Suppressor macrophage treated with lipopolysaccharide for 4 hours (primary cell): ENCODE data around the gene BCAP29.
"Not testable (repeated sequence)": the region's sequence is repeated elsewhere in the genome, so short reads cannot be mapped to it uniquely, and the experiment has no call there.

Experiments used
- DNase-seq: peaks from one replicate; pipeline ENCODE4 v3.0.0-alpha.2; 2020

Gene BCAP29

GRCh38 chr7:107579885-107580715 is at the start of gene BCAP29:
Gene BCAP29 (plus strand): TSS chr7:107580246. CDS start chr7:107580773, 527 bp downstream.
- peak; percentile 86 for DNase-seq

GRCh38 chr7:107530751-107531150 is 49.3 kb upstream of the BCAP29 start:
- DNase-seq = peak; percentile 2

GRCh38 chr7:107534139-107534538 is 45.9 kb upstream of the BCAP29 start:
- DNase-seq = no peak

DNA sequence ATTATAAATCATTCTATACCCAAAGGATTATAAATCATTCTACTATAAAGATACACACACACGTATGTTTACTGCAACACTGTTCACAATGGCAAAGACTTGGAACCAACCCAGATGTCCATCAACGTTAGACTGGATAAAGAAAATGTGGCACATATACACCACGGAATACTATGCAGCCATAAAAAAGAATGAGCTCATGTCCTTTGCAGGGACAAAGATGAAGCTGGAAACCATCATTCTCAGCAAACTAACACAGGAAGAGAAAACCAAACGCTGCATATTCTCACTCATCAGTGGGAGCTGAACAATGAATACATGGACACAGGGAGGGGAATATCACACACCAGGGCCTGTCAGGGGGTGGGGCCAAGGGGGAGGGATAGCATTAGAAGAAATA is 42.8 kb upstream of the BCAP29 start:
- DNase-seq = not testable (repeated sequence)

- no peak for DNase-seq
Observed at GRCh38 chr7:107538001-107538400, 42.0 kb upstream of the BCAP29 start.

- no peak for DNase-seq
Observed at GRCh38 chr7:107543338-107543993, 36.6 kb upstream of the BCAP29 start.

DNA sequence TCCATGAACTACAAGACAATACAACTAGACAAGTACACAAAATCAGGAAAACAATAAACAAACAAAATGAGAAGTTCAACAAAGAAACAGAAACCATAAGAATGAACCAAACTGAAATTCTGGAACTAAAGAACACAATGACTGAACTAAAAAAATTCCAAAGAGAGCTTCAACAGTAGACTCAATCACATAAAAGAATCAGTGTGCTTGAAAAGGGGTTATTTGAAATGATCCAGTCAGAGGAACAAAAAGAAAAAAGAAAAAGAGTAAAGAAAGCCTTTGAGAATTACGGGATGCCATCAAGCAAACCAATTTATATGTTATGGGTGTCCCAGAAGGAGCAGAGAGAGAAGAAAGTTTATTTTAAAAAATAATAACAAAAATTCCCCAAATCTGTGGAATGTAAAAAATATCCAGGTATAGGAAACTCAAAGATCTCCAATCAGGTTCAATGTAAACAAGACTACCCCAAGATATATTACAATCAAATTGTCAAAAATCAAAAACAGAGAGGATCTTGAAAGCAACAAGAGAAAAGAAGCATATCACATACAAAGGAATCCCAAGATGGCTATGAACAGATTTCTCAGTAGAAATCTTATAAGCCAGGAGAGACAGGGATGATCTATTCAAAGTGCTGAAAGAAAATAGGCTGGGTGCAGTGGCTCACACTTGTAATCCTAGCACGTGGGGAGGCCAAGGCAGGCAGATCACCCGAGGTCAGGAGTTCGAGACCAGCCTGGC is 35.0 kb upstream of the BCAP29 start:
- no peak for DNase-seq

DNA sequence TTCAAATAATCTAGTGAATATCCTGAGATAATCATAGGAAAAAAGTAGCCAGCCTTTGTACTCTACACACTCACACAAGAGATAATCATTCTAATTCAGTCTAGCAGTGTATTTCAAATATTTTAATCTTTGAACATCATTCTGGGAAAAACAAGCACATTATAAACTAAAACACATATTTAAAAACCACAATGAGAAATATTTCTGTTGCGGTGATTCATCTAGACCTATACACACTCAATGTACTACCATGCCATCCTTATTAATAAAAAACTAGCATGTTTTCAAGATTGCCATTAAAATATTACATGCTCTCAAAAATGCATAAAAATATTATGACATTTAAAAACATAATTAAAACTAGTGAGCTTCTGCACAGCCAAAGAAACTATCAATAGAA is 28.1 kb upstream of the BCAP29 start:
- DNase-seq = no peak

DNA sequence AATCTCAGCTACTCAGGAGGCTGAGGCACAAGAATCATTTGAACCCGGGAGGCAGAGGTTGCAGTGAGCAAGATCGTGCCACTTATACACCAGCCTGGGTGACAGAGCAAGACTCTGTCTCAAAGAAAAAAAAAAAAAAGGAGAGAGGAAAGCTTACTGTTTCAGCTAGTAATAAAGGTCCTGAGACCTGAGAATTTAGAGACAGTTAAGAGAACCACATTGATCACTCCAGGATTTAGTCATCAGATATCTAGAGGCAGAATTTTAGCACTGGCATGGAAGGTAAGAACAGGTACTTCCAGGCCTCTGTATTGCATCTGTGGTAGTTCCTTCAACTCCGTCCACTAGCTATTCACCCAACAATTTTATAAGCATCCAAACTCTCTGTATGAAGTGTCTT is 24.2 kb upstream of the BCAP29 start:
- DNase-seq = no peak

DNA sequence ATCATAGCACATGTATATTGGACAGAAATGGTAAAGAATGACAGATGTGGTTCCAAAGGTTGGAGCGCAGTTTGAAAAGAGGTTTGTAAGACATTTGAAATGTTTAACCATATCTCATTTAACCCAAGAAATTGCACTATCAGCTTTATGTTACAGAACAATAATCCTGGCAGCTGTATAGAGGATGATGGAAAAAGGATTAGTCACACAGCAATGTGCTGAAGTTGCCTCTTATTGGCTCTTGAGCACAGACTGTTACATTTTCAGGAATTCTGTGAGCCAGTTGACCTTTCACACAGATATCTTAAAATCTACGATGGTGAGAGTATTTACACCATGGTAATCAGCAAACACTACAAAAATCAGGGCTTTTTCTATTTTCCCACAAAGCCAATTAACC is 20.2 kb upstream of the BCAP29 start:
- DNase-seq = peak; percentile 17

- peak; percentile 59 for DNase-seq
Observed at GRCh38 chr7:107560898-107561516, 19.0 kb upstream of the BCAP29 start.

GRCh38 chr7:107563081-107563774 is 16.8 kb upstream of the BCAP29 start:
- peak; percentile 22 for DNase-seq

DNA sequence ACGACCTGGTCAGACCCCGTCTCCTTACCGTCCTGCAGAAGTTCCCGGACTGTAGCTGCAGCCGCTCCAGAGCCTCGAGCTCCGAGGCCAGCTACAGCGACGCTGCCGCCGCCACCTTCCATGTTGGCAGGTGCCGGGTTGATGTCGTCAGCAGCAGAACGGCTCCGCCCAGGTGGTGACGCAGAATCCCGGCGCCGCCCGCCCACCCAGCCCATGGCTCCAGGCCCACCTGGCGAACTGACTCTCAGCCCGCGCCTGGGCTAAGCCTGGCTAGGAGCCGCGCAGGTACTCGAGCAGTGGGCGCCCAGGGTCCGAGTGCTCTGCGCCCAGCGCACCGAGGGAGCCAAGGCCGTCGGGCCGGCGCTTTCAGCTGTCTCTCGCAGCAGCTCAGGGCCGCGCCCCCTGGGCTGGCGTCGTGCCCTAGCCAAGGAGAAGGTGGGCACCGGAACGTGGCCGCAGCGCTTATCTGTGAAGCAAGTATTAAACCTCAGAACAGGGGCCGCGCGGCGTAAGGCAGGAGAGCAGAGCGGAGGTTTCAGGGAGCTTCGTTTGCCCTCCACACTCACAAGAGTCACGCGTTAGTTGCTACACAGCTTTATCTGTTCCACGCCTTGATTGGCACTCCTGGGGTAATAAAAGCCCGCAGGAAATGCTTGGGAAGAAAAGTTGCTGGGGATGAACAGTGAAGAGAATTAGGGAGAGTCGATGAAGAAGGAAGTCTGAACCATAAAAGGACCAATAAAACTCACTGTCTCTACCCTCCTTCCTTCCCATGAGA is 16.1 kb upstream of the BCAP29 start, which contains the start of the genes COG5 and DUS4L:
Gene COG5, minus strand, starts transcription at position 146 of the 778 bp plus-strand sequence. Its CDS starts 24 bp downstream, at position 122.
Gene DUS4L, plus strand, starts transcription at position 197 of the 778 bp plus-strand sequence. CDS start 3,100 bp downstream, outside the sequence.
- peak; percentile 81 for DNase-seq

GRCh38 chr7:107564553-107565298 is 15.3 kb upstream of the BCAP29 start:
- DNase-seq = no peak

- no peak for DNase-seq
Observed at GRCh38 chr7:107570298-107570697, 9.7 kb upstream of the BCAP29 start.

DNA sequence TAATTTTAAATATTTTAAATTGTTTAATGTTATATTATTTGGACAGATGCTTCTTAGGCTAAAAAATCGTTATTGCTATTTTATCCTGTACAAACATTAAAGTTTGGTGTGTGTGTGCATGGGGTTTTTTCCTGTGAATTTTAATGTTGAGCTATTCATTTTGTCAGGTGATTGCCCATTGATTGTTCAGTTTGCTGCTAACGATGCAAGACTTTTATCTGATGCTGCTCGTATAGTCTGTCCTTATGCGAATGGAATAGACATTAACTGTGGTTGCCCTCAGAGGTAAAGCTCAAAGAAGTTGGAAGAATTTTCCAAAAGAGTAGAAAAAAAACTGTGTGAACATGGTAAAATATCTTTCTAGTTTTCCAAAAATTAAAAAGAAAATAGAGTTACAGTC is 6.5 kb upstream of the BCAP29 start:
- DNase-seq = no peak

GRCh38 chr7:107579554-107579884 is 527 bp upstream of the BCAP29 start:
- DNase-seq = no peak

- DNase-seq = no peak
Observed at GRCh38 chr7:107580716-107581383, 804 bp downstream of the BCAP29 start.

DNA sequence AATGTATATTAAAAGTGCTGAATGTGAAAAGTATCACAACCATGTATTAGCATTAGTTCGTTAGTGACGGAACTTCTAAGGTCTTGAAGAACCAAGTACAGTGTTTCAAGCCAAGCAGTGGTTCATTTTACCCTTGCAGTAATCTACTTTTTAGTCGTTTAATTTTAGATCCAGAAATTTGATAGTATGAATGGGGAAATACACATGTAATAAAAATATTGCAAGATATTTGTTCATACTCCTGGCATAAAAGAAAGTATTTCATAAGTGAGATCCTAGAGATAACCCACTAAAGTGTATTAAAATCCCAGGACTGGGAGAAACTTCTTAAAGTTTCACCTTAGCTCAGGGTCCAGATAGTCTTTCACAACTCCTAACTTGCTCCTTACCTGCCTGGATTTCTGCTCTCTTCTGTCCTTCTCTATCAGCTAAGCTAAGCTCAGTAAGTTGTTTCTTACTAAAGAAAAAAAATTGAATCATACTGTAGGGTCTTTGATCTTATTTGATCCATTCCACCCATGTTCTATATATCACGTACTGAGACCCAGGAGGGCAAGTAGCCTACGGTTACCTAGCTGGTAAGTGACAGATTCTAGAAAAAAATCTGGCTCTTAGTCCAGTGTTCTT is 1.5 kb downstream of the BCAP29 start:
- DNase-seq = no peak

DNA sequence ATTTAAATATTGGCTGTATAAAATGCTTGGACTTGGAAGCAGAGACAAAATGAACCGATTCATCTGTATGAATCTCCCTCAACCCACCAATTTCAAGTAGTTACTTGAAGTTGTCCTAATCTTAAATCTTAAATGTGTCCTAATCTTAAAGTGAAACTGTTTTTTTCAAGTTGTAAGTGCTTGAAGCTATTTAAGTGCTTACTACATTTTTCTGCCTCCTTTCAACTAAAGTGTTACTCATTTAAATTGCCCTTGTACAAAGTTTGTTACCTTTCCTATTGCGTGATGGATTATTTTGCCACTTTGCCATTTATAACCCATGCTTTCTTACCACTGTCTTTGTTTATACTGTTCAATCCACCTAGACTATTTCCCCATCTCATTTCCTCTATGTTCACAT is 2.8 kb downstream of the BCAP29 start:
- no peak for DNase-seq
